H1 (cell line): Measurements from ENCODE around the gene TCERG1L. TPM values are rescaled to one million over a fixed set of nuclear protein-coding genes. Genes with fewer than 3 reads are reported as not detected.

Source experiments
- CEBPB ChIP-seq: IDR thresholded peaks from 2 replicates; pipeline ENCODE4 v1.6.1; 2012; ENCODE audit warnings: low read depth, low read length
- E2F6 ChIP-seq: IDR thresholded peaks from 2 replicates; pipeline ENCODE4 v1.6.1; 2012; ENCODE audit warnings: inconsistent platforms
- GTF2F1 ChIP-seq: IDR thresholded peaks from 2 replicates; pipeline ENCODE4 v1.6.1; 2012; ENCODE audit warnings: low read depth, low read length, improper control_type of control experiment, borderline replicate concordance
- NANOG ChIP-seq: IDR thresholded peaks from 2 replicates; pipeline ENCODE4 v1.6.1; 2011; ENCODE audit warnings: low read length, low read depth, mild to moderate bottlenecking, inconsistent platforms; ENCODE audit not compliant: insufficient read depth, poor library complexity, severe bottlenecking
- polyA plus RNA-seq, 7 experiments: library from polyadenylated mRNA; depleted of rRNA in 3 of 7; stranded (reverse) in 5 of 7; unstranded in 2 of 7; fragments of >200 nt in 5 of 7; fragments of 200-250 nt in 2 of 7; gene quantifications; 1 replicate in 5 of 7; 2 replicates in 1 of 7; 4 replicates in 1 of 7; pipeline versions ENCODE4 v1.2.1 to v1.2.3, GENCODE V29; 2011 to 2013; ENCODE audit warnings: missing spikeins in 2 of 7, mixed read lengths in 2 of 7
- total RNA-seq: library from RNA; stranded (reverse); fragmentation: NEBNext Ultra II Directional; extraction: Animal tissue kit (Norgen Biotek cat#: 25700); gene quantifications from 2 replicates; pipeline ENCODE4 v1.2.1, GENCODE V29; 2021

TCERG1L gene
- total and polyA plus RNA-seq, 2 of the 8 experiments (the other 6 are each of a cell fraction or from before 2014, with no cell fraction given), result 3.9 to 6.9 TPM

- no peak for TF ChIP-seq NANOG
- TF ChIP-seq GTF2F1, result no peak
- no peak for TF ChIP-seq CEBPB
- no peak for TF ChIP-seq E2F6
Measured at GRCh38 chr10:131080571-131080970, 230.9 kb downstream of the TCERG1L start (continued).
